HG03135 (cell line): Measurements from ENCODE around the gene ZSCAN5C.
"Not testable (repeated sequence)": the region's sequence is repeated elsewhere in the genome, so short reads cannot be mapped to it uniquely, and the experiment has no call there.

Source experiments
- ATAC-seq: cut with Tn5 transposase; IDR thresholded peaks from one replicate; pipeline ENCODE4 v1.9.1; 2021; ENCODE audit warnings: mild to moderate bottlenecking, moderate library complexity; ENCODE audit not compliant: unreplicated experiment

The ZSCAN5C gene, protein sequence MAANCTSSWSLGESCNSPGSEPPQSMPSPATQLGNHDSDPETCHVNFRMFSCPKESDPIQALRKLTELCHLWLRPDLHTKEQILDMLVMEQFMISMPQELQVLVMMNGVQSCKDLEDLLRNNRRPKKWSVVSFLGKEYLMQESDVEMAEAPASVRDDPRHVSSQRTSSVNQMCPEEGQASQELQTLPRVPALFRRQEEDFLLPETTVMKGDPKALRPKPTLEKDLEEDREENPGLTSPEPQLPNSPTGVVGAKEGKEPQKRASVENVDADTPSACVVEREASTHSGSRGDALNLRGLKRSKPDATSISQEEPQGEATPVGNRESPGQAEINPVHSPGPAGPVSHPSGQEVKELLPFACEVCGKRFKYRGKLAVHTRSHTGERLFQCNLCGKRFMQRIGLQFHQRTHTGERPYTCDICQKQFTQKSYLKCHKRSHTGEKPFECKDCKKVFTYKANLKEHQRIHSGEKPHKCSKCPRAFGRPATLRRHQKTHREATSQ

DNA sequence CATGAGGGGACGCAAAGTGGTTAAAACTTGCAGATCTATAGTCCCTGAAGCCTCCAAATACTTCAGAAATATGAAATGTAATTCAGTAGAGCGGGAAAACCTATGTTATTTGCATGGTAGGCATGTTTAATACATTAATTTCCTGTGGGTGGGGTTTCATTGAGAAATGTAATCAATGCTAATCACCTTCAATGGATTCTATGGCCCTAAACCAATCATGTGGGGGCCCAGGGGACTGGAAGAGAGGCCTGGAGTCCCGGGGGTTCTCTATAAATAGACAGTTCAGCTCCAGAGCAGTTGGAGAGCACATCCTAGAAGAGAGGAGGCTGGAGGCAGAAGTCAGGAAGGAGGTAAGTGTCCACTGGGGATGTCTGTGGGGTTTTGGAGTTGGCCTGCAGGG lies at the start of gene ZSCAN5C:
Gene ZSCAN5C, plus strand, starts transcription at position 301 of the 400 bp plus-strand sequence. CDS start 3,641 bp downstream, outside the sequence.
- no peak for ATAC-seq

DNA sequence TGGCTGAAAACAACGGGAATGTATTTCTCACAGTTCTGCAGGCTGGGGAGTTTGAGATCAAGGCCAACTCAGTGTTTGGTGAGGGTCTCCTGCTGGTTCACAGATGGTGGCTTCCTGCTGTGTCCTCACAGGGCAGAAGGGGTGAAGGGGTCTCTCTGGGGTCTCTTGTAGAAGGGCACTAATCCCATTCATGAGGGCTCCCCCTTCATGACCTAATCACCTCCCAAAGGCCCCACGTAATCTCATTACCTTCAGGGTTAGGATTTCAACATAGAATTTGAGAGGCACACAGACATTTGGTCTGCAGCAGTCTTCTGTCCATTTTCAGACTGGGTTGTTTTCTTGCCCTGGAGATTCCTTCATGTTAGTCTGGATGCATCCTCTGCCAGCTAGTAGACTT lies 49.4 kb upstream of the ZSCAN5C start:
- no peak for ATAC-seq

DNA sequence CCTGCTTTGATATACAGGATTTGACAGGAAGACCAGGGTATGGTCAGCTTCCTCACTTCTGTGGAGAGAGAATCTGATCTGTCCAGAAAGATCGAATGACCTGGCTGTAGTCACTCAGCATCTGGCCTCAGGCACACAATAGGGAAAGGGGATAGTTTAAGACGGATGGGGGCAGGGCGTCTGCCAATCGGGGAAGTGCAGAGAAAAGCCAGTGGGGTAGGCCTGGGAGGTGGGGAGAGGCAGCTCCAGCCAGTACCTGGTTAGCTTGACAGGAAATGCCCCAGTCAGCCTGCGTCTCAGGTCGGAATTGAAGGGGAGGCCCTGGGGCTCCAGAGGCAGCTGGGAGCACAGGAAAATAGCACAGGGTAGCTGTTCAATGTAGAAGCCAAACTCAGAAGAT lies 48.6 kb upstream of the ZSCAN5C start:
- no peak for ATAC-seq

GRCh38 chr19:56155124-56155687 lies 46.9 kb upstream of the ZSCAN5C start:
- no peak for ATAC-seq

DNA sequence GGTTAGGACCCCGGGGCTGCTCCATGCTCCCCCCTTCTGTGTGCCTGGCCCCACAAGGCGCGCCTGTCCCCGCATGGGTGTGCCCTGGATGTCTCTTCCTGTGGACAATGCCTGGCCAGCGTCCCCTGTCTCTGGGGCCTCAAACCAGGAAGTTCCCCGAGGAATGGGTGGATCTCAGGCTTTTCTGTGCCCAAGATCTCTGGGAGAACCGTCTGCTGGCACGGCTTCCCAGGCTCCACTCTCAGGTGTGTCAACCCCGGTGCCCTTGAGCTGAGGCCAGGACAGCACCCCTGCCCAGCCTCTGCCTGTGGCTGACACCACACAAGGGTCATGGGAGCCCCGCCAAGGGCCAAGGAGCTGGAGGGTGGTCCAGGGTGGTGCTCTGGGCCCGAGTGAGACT lies 45.3 kb upstream of the ZSCAN5C start:
- ATAC-seq, result no peak

- no peak for ATAC-seq
Measured at GRCh38 chr19:56158170-56158757, 43.8 kb upstream of the ZSCAN5C start.

GRCh38 chr19:56159009-56159559 lies 43.0 kb upstream of the ZSCAN5C start:
- no peak for ATAC-seq

DNA sequence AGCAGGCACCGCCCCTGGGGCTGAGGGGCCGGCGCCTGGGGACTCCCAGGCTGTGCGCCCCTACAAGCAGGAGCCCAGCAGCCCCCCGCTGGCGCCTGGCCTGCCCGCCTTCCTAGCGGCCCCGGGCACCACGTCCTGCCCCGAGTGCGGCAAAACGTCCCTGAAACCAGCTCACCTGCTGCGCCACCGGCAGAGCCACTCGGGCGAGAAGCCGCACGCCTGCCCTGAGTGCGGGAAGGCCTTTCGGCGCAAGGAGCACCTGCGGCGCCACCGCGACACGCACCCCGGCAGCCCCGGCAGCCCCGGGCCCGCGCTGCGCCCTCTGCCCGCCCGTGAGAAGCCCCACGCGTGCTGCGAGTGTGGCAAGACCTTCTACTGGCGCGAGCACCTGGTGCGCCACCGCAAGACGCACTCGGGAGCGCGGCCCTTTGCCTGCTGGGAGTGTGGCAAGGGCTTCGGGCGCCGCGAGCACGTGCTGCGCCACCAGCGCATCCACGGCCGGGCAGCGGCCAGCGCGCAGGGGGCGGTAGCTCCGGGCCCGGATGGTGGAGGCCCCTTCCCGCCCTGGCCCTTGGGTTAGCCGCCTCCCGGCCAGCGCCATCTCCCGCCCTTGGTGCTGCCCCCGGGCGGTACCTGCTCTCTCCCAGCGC lies 42.3 kb upstream of the ZSCAN5C start:
- ATAC-seq, result no peak

GRCh38 chr19:56161534-56161933 lies 40.5 kb upstream of the ZSCAN5C start:
- no peak for ATAC-seq

DNA sequence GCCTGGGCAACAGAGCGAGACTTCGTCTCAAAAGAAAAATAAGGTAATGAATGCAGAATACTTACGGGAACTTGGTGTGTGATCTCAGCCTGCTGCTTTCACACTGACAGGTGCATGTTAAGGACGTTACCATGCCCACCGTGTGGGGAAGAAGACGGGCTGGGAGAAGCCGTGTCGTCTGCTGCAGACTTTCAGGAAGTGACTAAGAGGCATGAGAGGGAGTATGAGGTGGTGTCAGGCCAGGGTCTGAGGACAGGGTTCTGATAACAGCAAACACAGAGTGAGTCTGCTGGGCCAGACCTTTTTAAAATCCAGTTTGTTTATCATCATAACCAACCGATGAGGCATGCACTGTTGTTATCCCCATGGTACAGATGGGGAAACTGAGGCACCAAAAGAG lies 39.8 kb upstream of the ZSCAN5C start:
- ATAC-seq, result no peak

DNA sequence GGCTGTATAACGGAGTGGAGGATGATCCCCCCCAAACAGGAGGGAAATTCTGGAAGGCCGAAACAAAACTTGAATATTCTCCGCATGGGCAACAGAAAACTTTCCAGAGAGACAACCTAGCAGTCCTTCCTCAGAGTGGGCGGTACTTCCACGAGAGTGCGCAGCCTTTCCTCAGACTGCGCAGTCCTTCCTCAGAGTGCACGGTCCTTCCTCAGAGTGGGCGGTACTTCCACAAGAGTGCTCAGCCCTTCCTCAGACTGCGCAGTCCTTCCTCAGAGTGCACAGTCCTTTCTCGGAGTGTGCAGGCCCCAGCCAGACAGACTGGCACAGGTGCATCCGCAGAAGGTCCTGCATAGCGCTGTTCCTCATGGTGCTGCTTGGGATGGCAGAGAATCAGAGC lies 39.0 kb upstream of the ZSCAN5C start:
- no peak for ATAC-seq

DNA sequence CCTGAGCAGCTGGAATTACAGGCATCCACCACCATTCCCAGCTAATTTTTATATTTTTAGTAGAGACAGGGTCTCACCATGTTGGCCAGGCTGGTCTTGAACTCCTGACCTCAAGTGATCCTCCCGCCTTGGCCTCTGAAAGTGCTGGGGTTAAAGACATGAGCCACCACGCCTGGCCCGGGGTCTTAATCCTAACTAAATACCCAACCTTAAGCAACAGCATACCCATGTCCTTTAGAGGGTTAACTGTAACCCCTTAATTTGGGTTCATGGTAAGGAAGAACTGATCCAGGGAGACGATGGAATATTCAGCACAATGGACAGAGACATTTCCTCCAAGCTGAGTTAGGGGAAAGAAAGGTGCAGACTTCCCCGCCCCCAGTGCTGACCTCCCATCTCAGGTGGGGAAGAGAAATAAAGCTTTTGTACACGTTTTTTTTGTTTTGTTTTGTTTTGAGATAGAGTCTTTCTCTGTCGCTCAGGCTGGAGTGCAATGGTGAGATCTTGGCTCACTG lies 35.0 kb upstream of the ZSCAN5C start:
- ATAC-seq, result no peak

DNA sequence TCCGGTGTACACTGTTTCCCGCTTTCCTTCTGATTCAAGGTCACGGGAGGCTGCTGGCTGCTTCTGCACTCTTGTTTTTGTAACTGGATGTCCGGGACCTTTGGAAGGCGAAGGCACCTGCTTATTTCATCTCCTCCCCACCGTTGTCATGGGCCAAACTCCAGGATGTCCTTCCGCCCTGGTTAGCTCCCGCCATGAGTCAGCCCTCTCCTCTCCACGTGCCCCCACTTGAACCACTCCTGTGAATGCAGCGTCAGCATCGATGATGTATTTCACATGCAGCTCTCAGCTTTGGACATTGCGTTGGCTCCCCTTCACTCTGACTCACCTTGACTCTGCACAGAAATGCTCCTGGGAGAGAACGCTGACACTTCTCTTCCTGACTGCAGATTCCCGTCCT lies 31.8 kb upstream of the ZSCAN5C start:
- no peak for ATAC-seq

GRCh38 chr19:56174086-56174485 lies 28.0 kb upstream of the ZSCAN5C start:
- ATAC-seq, result no peak

GRCh38 chr19:56174550-56174949 lies 27.5 kb upstream of the ZSCAN5C start:
- ATAC-seq, result no peak

- ATAC-seq, result not testable (repeated sequence)
Measured at GRCh38 chr19:56175861-56176307, 26.2 kb upstream of the ZSCAN5C start, which contains the start of gene GALP. TSS of gene GALP (plus strand) at chr19:56176008. CDS start at chr19:56177109, 1,101 bp downstream.

DNA sequence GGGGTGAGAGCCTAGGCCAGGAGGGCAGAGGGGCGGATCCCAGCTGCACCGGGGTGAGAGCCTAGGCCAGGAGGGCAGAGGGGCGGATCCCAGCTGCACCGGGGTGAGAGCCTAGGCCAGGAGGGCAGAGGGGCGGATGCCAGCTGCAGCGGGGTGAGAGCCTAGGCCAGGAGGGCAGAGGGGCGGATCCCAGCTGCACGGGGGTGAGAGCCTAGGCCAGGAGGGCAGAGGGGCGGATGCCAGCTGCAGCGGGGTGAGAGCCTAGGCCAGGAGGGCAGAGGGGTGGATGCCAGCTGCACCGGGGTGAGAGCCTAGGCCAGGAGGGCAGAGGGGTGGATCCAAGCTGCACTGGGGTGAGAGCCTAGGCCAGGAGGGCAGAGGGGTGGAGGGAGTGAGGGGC lies 25.8 kb upstream of the ZSCAN5C start:
- not testable (repeated sequence) for ATAC-seq

- no peak for ATAC-seq
Measured at GRCh38 chr19:56176881-56177280, 25.2 kb upstream of the ZSCAN5C start.

- no peak for ATAC-seq
Measured at GRCh38 chr19:56177564-56178243, 24.4 kb upstream of the ZSCAN5C start.

DNA sequence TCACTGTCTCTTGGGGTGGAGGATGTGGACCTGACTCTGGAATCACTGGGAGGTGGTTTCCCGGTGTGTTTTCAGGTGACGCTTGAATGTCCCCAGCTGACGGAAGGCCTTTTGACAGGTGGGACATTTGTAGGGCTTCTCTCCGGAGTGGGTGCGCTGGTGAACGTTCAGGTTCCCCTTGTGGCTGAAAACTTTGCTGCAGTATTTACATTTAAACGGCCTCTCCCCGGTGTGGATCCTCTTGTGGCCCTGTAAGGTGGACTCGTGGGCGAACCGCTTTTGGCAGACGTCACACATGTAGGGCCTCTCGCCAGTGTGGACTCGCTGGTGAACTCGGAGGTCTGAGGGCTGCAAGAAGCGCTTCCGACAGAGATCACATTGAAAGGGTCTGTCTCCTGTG lies 12.3 kb upstream of the ZSCAN5C start:
- ATAC-seq, result no peak
